ENCODE data around the gene SLC44A5. TPM values are rescaled to one million over a fixed set of nuclear protein-coding genes. Genes with fewer than 3 reads are reported as not detected.
"Not testable (repeated sequence)": the region's sequence is repeated elsewhere in the genome, so short reads cannot be mapped to it uniquely, and the experiment has no call there.

The SLC44A5 gene
- total RNA-seq, 2 donors from 2014 or later: 1.2 to 2.0 TPM

DNA sequence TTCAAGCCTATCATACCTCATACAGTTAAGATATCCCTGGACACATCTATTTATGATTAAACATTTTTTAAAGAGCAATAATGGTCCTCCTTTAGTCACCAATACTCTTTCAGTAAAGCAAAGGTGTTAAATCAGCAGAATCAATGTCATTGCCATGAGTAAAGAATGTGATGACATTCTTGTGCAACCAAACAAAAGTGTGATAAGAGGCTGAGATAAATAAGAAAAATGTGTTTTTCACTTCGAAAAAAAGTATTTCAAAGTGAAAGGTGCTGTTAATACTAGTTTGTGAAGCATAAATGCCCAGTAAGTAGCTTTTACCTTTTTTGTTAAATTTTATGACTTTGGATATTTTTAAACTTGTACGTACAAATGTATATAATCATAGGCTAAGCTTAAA lies 8.4 kb downstream of the SLC44A5 start:
- TF ChIP-seq, protein P1, sequence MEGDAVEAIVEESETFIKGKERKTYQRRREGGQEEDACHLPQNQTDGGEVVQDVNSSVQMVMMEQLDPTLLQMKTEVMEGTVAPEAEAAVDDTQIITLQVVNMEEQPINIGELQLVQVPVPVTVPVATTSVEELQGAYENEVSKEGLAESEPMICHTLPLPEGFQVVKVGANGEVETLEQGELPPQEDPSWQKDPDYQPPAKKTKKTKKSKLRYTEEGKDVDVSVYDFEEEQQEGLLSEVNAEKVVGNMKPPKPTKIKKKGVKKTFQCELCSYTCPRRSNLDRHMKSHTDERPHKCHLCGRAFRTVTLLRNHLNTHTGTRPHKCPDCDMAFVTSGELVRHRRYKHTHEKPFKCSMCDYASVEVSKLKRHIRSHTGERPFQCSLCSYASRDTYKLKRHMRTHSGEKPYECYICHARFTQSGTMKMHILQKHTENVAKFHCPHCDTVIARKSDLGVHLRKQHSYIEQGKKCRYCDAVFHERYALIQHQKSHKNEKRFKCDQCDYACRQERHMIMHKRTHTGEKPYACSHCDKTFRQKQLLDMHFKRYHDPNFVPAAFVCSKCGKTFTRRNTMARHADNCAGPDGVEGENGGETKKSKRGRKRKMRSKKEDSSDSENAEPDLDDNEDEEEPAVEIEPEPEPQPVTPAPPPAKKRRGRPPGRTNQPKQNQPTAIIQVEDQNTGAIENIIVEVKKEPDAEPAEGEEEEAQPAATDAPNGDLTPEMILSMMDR (IDR thresholded peaks at IDR 0.05): no peak
- Histone ChIP-seq H3K9me3 (peaks cover 0 to 4% of the 10 kb centered on the region in 2 donors), H3K27me3 (no peaks in the 10 kb centered on the region), H3K36me3 (no peaks in the 10 kb centered on the region), H3K4me3 (no peak overlapping the region), H3K4me1 (no peaks in the 10 kb centered on the region), H3K27ac (no peak overlapping the region)
- DNase-seq (ENCODE audit: low spot score): no peak

DNA sequence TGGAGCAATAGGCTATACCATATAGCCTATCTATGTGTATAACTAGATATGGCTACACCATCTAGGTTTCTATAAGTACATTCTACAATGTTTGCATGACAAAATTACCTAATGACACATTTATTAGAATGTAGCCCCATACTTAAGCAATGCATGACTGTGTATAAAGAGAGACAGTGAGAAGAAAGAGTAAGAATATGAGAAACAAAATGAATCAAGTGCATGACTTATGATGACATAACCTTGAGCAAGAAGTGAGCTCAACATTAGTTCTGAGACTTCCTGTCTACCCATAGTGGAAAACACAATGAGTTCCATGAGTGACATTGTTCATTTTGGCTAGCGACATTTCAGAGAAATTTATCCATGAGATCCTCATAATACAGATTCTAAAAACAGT lies 10.1 kb downstream of the SLC44A5 start:
- TF ChIP-seq, protein P1 (IDR thresholded peaks at IDR 0.05): no peak
- Histone ChIP-seq H3K4me3 (no peak overlapping the region), H3K27ac (no peak overlapping the region), H3K4me1 (no peaks in the 10 kb centered on the region), H3K9me3 (peaks cover 0 to 4% of the 10 kb centered on the region in 2 donors), H3K27me3 (no peaks in the 10 kb centered on the region), H3K36me3 (no peaks in the 10 kb centered on the region)
- no peak for DNase-seq (ENCODE audit: low spot score)

DNA sequence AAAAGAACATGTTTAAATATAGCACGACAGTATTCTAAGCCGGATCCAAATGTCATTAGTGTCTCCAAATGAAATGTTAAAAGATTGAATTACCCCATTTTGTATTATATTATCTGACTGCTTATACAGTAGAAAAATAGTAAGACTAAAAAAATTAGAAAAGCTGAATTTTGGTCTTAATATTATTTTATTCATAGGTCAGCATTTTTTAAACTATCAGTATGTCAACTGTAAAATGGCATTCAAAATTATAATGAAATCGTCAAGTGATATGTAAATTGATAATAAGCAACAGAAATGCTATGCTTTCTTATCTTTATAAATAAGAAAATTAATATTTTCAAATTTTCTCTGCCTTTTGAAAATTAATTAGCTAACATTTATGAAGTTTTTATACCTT lies 16.6 kb downstream of the SLC44A5 start:
- Histone ChIP-seq H3K4me1 (no peaks in the 10 kb centered on the region), H3K36me3 (no peaks in the 10 kb centered on the region), H3K4me3 (no peak overlapping the region), H3K27ac (no peak overlapping the region), H3K27me3 (no peaks in the 10 kb centered on the region), H3K9me3 (peaks cover 0 to 4% of the 10 kb centered on the region in 2 donors)
- TF ChIP-seq, protein P1 (IDR thresholded peaks at IDR 0.05): no peak
- no peak for DNase-seq (ENCODE audit: low spot score)

DNA sequence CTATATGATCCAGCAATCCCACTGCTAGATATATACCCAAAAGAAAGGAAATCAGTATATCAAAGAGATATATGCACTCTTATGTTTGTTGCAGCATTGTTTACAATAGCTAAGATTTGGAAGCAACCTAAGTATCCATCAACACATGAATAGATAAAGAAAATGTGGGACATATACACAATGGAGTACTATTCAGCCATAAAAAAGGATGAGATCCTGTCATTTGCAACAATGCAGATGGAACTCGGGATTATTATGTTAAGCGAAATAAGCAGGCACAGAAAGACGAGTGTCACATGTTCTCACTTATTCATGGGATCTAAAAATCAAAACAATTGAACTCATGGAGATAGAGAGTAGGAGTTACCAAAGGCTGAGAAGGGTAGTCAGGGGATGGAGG lies 17.5 kb downstream of the SLC44A5 start:
- not testable (repeated sequence) for H3K4me1 ChIP-seq; H3K36me3 ChIP-seq; H3K27ac ChIP-seq; H3K27me3 ChIP-seq; H3K4me3 ChIP-seq; H3K9me3 ChIP-seq; DNase-seq (ENCODE audit: low spot score)

DNA sequence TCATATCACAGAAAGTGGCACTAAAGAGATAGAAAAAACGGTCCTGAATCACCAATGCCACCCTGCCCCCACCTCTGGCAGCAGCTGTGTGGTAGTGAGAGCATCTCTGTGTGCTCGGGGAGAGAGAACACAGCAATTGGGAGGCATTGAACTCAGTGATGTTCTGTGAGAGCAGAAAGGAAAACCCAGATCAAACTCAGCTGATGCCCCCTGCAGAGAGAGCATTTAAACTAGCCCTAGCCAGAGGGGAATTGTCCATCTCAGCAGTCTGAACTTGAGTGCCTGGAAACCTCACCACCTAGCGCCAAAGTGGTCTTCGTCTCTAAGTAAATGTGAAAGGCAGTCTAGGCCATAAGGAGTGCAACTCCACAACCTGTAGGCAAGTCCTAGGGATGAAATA lies 21.3 kb downstream of the SLC44A5 start:
- H3K27me3 ChIP-seq: no peaks in the 10 kb centered on the region
- DNase-seq (ENCODE audit: low spot score): no peak
- H3K4me1 ChIP-seq: no peaks in the 10 kb centered on the region
- no peak overlapping the region for H3K4me3 ChIP-seq
- H3K27ac ChIP-seq: no peak overlapping the region
- H3K36me3 ChIP-seq: no peaks in the 10 kb centered on the region
- no peaks in the 10 kb centered on the region for H3K9me3 ChIP-seq
- TF ChIP-seq, protein P1 (IDR thresholded peaks at IDR 0.05): no peak

DNA sequence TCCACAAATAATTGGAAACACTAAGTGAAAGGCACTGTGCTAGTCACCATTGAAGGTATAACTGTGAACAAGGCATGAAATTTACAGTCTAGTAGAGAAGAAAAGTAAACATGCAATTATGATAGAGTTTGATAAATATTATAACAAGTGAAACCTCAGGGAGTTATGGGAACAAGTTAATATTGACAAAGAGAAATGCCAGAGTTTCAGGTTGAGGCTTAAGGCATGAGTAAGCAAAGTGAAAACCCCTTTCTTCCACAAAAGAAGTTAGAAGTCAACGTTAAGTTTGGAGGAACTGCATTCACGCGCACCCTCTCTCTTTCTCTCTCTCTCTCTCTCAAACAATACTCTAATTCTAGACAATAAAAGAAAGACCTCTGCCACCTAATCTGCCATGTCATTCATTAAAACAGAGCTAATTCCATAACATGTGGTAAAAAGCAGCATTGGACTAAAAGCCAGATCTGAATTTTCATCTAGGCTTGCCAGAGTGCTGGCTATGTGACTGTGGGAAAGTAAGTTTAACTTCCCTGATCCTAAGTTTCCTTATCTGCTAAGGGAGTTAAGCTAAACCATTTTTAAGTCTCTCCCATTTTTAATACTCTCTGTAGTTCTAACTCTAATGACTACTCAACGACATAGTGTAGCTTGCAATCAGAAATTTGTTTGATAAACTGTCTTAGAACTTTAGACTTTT lies 22.0 kb downstream of the SLC44A5 start:
- Histone ChIP-seq H3K4me3 (no peak overlapping the region), H3K27ac (no peak overlapping the region)
- TF ChIP-seq, protein P1 (IDR thresholded peaks at IDR 0.05): no peak

More for the DNA sequence above, 22.0 kb downstream of the SLC44A5 start:
- DNase-seq (ENCODE audit: low spot score): no peak
- H3K27me3 ChIP-seq: no peaks in the 10 kb centered on the region
- no peaks in the 10 kb centered on the region for H3K9me3 ChIP-seq
- H3K4me1 ChIP-seq: no peaks in the 10 kb centered on the region
- H3K36me3 ChIP-seq: no peaks in the 10 kb centered on the region

Data from right atrium auricular region (tissue), 2 donors.